Measurements from ENCODE around the gene IKZF2.

Gene IKZF2

GRCh38 chr2:213002383-213002782 is 149.0 kb downstream of the IKZF2 start:
- DNase-seq (ENCODE audit: low read depth in 1 of 2, low spot score in 1 of 2): no peak

- no peak for DNase-seq (ENCODE audit: low read depth in 1 of 2, low spot score in 1 of 2)
Measured at GRCh38 chr2:213001297-213001910, 150.0 kb downstream of the IKZF2 start.

GRCh38 chr2:212998626-212999359 is 152.6 kb downstream of the IKZF2 start:
- DNase-seq (ENCODE audit: low read depth in 1 of 2, low spot score in 1 of 2): no peak

- no peak for DNase-seq (ENCODE audit: low read depth in 1 of 2, low spot score in 1 of 2)
Measured at GRCh38 chr2:212997526-212998020, 153.8 kb downstream of the IKZF2 start.

- no peak for DNase-seq (ENCODE audit: low read depth in 1 of 2, low spot score in 1 of 2)
Measured at GRCh38 chr2:212995920-212996319, 155.5 kb downstream of the IKZF2 start.

GRCh38 chr2:212994976-212995375 is 156.4 kb downstream of the IKZF2 start:
- no peak for DNase-seq (ENCODE audit: low read depth in 1 of 2, low spot score in 1 of 2)

- no peak for DNase-seq (ENCODE audit: low read depth in 1 of 2, low spot score in 1 of 2)
Measured at GRCh38 chr2:212991120-212991519, 160.3 kb downstream of the IKZF2 start.

GRCh38 chr2:212990697-212991096 is 160.7 kb downstream of the IKZF2 start:
- no peak for DNase-seq (ENCODE audit: low read depth in 1 of 2, low spot score in 1 of 2)

GRCh38 chr2:212987492-212987891 is 163.9 kb downstream of the IKZF2 start:
- no peak for DNase-seq (ENCODE audit: low read depth in 1 of 2, low spot score in 1 of 2)

- DNase-seq (ENCODE audit: low read depth in 1 of 2, low spot score in 1 of 2): no peak
Measured at GRCh38 chr2:212984129-212984528, 167.3 kb downstream of the IKZF2 start.

GRCh38 chr2:212979799-212980198 is 171.6 kb downstream of the IKZF2 start:
- DNase-seq (ENCODE audit: low read depth in 1 of 2, low spot score in 1 of 2): no peak

- no peak for DNase-seq (ENCODE audit: low read depth in 1 of 2, low spot score in 1 of 2)
Measured at GRCh38 chr2:212979046-212979612, 172.3 kb downstream of the IKZF2 start.

- no peak for DNase-seq (ENCODE audit: low read depth in 1 of 2, low spot score in 1 of 2)
Measured at GRCh38 chr2:212977152-212977551, 174.3 kb downstream of the IKZF2 start.

- DNase-seq (ENCODE audit: low read depth in 1 of 2, low spot score in 1 of 2): no peak
Measured at GRCh38 chr2:212975333-212975732, 176.1 kb downstream of the IKZF2 start.

GRCh38 chr2:212974692-212975091 is 176.7 kb downstream of the IKZF2 start:
- DNase-seq (ENCODE audit: low read depth in 1 of 2, low spot score in 1 of 2): no peak

GRCh38 chr2:212973347-212973746 is 178.1 kb downstream of the IKZF2 start:
- no peak for DNase-seq (ENCODE audit: low read depth in 1 of 2, low spot score in 1 of 2)

GRCh38 chr2:212970132-212970531 is 181.3 kb downstream of the IKZF2 start:
- no peak for DNase-seq (ENCODE audit: low read depth in 1 of 2, low spot score in 1 of 2)

GRCh38 chr2:212968284-212969081 is 182.9 kb downstream of the IKZF2 start:
- no peak for DNase-seq (ENCODE audit: low read depth in 1 of 2, low spot score in 1 of 2)

- no peak for DNase-seq (ENCODE audit: low read depth in 1 of 2, low spot score in 1 of 2)
Measured at GRCh38 chr2:212966884-212967283, 184.5 kb downstream of the IKZF2 start.

GRCh38 chr2:212962691-212963090 is 188.7 kb downstream of the IKZF2 start:
- no peak for DNase-seq (ENCODE audit: low read depth in 1 of 2, low spot score in 1 of 2)

GRCh38 chr2:212961255-212961654 is 190.2 kb downstream of the IKZF2 start:
- DNase-seq (ENCODE audit: low read depth in 1 of 2, low spot score in 1 of 2): no peak

GRCh38 chr2:212960336-212960735 is 191.1 kb downstream of the IKZF2 start:
- DNase-seq (ENCODE audit: low read depth in 1 of 2, low spot score in 1 of 2): no peak

All from activated CD4-positive, alpha-beta T cell treated with anti-CD3 and anti-CD28 coated beads, Interleukin-2, amount 50 U/mL, for 24 hours (primary cell).